Hematopoietic multipotent progenitor cell treated with erythropoietin and hydrocortisone succinate and interleukin-3 and kit ligand, for 6 days (in vitro differentiated cells): Measurements from ENCODE around the gene C2orf76.
"Not testable (repeated sequence)": the region's sequence is repeated elsewhere in the genome, so short reads cannot be mapped to it uniquely, and the experiment has no call there.

ENCODE experiments used
- DNase-seq: peaks from one replicate; pipeline ENCODE4 v3.0.0-alpha.2; 2015

The C2orf76 gene

GRCh38 chr2:119377294-119377992, 10.8 kb upstream of the C2orf76 start:
- peak; percentile 52 for DNase-seq

GRCh38 chr2:119376810-119377209, 10.2 kb upstream of the C2orf76 start:
- DNase-seq: no peak

GRCh38 chr2:119376406-119376805, 9.8 kb upstream of the C2orf76 start:
- not testable (repeated sequence) for DNase-seq

GRCh38 chr2:119373907-119374745, 7.5 kb upstream of the C2orf76 start:
- not testable (repeated sequence) for DNase-seq

GRCh38 chr2:119372778-119373568, 6.3 kb upstream of the C2orf76 start:
- DNase-seq: no peak

- DNase-seq: no peak
These were observed 4.5 kb upstream of the C2orf76 start for GRCh38 chr2:119371111-119371510.

- DNase-seq: no peak
These were observed 3.2 kb upstream of the C2orf76 start for GRCh38 chr2:119369845-119370244.

GRCh38 chr2:119367472-119368099, 952 bp upstream of the C2orf76 start:
- DNase-seq: peak; percentile 72

GRCh38 chr2:119366161-119366648, 429 bp downstream of the C2orf76 start:
- peak; percentile 48 for DNase-seq

- no peak for DNase-seq
These were observed 1.2 kb downstream of the C2orf76 start for GRCh38 chr2:119365436-119365835.

- DNase-seq: no peak
These were observed 1.8 kb downstream of the C2orf76 start for GRCh38 chr2:119364798-119365197.

- no peak for DNase-seq
These were observed 6.1 kb downstream of the C2orf76 start for GRCh38 chr2:119360423-119360966.

- DNase-seq: no peak
These were observed 6.9 kb downstream of the C2orf76 start for GRCh38 chr2:119359774-119360173.

GRCh38 chr2:119354860-119355259, 11.8 kb downstream of the C2orf76 start:
- no peak for DNase-seq

- DNase-seq: peak; percentile 9
These were observed 14.3 kb downstream of the C2orf76 start for GRCh38 chr2:119352357-119352756.

- peak; percentile 27 for DNase-seq
These were observed 16.2 kb downstream of the C2orf76 start for GRCh38 chr2:119350311-119350998.

GRCh38 chr2:119349289-119349688, 17.3 kb downstream of the C2orf76 start:
- DNase-seq: no peak

- DNase-seq: no peak
These were observed 24.9 kb downstream of the C2orf76 start for GRCh38 chr2:119341684-119342083.

- no peak for DNase-seq
These were observed 27.1 kb downstream of the C2orf76 start for GRCh38 chr2:119339562-119339923.

- DNase-seq: peak; percentile 97
These were observed 27.6 kb downstream of the C2orf76 start for GRCh38 chr2:119338826-119339561.

- DNase-seq: no peak
These were observed 28.4 kb downstream of the C2orf76 start for GRCh38 chr2:119338272-119338671.
